H1 (cell line): Measurements from ENCODE around the gene NFIC. TPM values are rescaled to one million over a fixed set of nuclear protein-coding genes. Genes with fewer than 3 reads are reported as not detected.

Experiments
- ASH2L ChIP-seq: fragments of 200-600, 300-600 bp; sonication (generic); IDR thresholded peaks from one replicate; pipeline ENCODE4 v1.7.1; 2017; ENCODE audit warnings: low read length
- EZH2 ChIP-seq: fragments of 200-600 bp; sonication (generic); IDR thresholded peaks from 2 replicates; pipeline ENCODE4 v1.7.1; 2012; ENCODE audit warnings: low read depth, mild to moderate bottlenecking, moderate library complexity, low read length, inconsistent platforms; ENCODE audit not compliant: severe bottlenecking
- FOSL1 ChIP-seq: IDR thresholded peaks from 2 replicates; pipeline ENCODE4 v1.6.1; 2011; ENCODE audit warnings: mild to moderate bottlenecking, low read depth, low read length, moderate library complexity; ENCODE audit not compliant: insufficient read depth
- GABPA ChIP-seq: IDR thresholded peaks from 2 replicates; pipeline ENCODE4 v1.6.1; 2011; ENCODE audit warnings: mild to moderate bottlenecking, low read length, moderate library complexity, borderline replicate concordance; ENCODE audit not compliant: insufficient read depth
- GTF2F1 ChIP-seq: IDR thresholded peaks from 2 replicates; pipeline ENCODE4 v1.6.1; 2012; ENCODE audit warnings: low read depth, low read length, improper control_type of control experiment, borderline replicate concordance
- KDM5A ChIP-seq: fragments of 200-600 bp; IDR thresholded peaks from 2 replicates; pipeline ENCODE4 v1.7.1; 2012; ENCODE audit warnings: mild to moderate bottlenecking, low read length, inconsistent platforms, mixed read lengths
- MAX ChIP-seq: IDR thresholded peaks from 2 replicates; pipeline ENCODE4 v1.6.1; 2012; ENCODE audit warnings: inconsistent platforms
- PHF8 ChIP-seq: fragments of 200-600 bp; sonication (generic); conservative IDR thresholded peaks from 2 replicates; pipeline ENCODE4 v1.7.1; 2012; ENCODE audit warnings: low read depth, mild to moderate bottlenecking, inconsistent platforms, low read length, moderate library complexity
- POLR2AphosphoS5 ChIP-seq: IDR thresholded peaks from 2 replicates; pipeline ENCODE4 v1.6.1; 2011; ENCODE audit warnings: low read depth, low read length
- RFX5 ChIP-seq: IDR thresholded peaks from 2 replicates; pipeline ENCODE4 v1.6.1; 2011; ENCODE audit warnings: low read depth, low read length, improper control_type of control experiment, borderline replicate concordance
- SP2 ChIP-seq: IDR thresholded peaks from 2 replicates; pipeline ENCODE4 v1.6.1; 2012; ENCODE audit warnings: mild to moderate bottlenecking, low read length, inconsistent platforms
- TAF7 ChIP-seq: optimal IDR thresholded peaks from 2 replicates; pipeline ENCODE3; 2011; ENCODE audit warnings: low read depth, mild to moderate bottlenecking, inconsistent platforms, low read length, moderate library complexity, borderline replicate concordance
- polyA plus RNA-seq, 7 experiments: library from polyadenylated mRNA; depleted of rRNA in 3 of 7; stranded (reverse) in 5 of 7; unstranded in 2 of 7; fragments of >200 nt in 5 of 7; fragments of 200-250 nt in 2 of 7; gene quantifications; 1 replicate in 5 of 7; 2 replicates in 1 of 7; 4 replicates in 1 of 7; pipeline versions ENCODE4 v1.2.1 to v1.2.3, GENCODE V29; 2011 to 2013; ENCODE audit warnings: missing spikeins in 2 of 7, mixed read lengths in 2 of 7
- total RNA-seq: library from RNA; stranded (reverse); fragmentation: NEBNext Ultra II Directional; extraction: Animal tissue kit (Norgen Biotek cat#: 25700); gene quantifications from 2 replicates; pipeline ENCODE4 v1.2.1, GENCODE V29; 2021
- TF ChIP-seq, protein P1 (sequence below): IDR thresholded peaks from 2 replicates; pipeline ENCODE4 v1.6.1; 2011; ENCODE audit warnings: low read depth, mild to moderate bottlenecking, low read length; ENCODE audit not compliant: insufficient read depth
- TF ChIP-seq, protein P2 (sequence below): IDR thresholded peaks from 2 replicates; pipeline ENCODE4 v1.6.1; 2012; ENCODE audit warnings: inconsistent platforms

The NFIC gene
- total and polyA plus RNA-seq, 2 of the 8 experiments (the other 6 are each of a cell fraction or from before 2014, with no cell fraction given) = 0.56 to 3.2 TPM

GRCh38 chr19:3367628-3368440 lies 1.5 kb downstream of the NFIC start (continued):
- TF ChIP-seq RFX5 (no peak), SP2 (no peak), MAX (0 out of 2 replicates have a peak, but pooled peaks have one; percentile 45), KDM5A (no peak), ASH2L (no peak), GTF2F1 (no peak), POLR2AphosphoS5 (no peak), FOSL1 (no peak), EZH2 (peak; percentile 63), PHF8 (no peak), GABPA (no peak), TAF7 (no peak)
- TF ChIP-seq, protein P1, sequence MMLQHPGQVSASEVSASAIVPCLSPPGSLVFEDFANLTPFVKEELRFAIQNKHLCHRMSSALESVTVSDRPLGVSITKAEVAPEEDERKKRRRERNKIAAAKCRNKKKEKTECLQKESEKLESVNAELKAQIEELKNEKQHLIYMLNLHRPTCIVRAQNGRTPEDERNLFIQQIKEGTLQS = no peak
- TF ChIP-seq, protein P2, sequence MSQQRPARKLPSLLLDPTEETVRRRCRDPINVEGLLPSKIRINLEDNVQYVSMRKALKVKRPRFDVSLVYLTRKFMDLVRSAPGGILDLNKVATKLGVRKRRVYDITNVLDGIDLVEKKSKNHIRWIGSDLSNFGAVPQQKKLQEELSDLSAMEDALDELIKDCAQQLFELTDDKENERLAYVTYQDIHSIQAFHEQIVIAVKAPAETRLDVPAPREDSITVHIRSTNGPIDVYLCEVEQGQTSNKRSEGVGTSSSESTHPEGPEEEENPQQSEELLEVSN = peak; percentile 51; the same call in 1 of the 2 replicates
